Natural killer cell treated with Interleukin-12 subunit alpha and Interleukin-12 subunit beta and Interleukin-15 and Interleukin-18, amount 100 ng/mL, for 72 hours (primary cell): ENCODE data around the gene CCIN. TPM values are rescaled to one million over a fixed set of nuclear protein-coding genes. Genes with fewer than 3 reads are reported as not detected.
A peak's percentile ranks its signal among the peaks of the same experiment; 100 is the strongest.
"Not testable (repeated sequence)": the region's sequence is repeated elsewhere in the genome, so short reads cannot be mapped to it uniquely, and the experiment has no call there.

ENCODE experiments used
- ATAC-seq, 2 donors: fragments of 150-1000 bp; cut with Tn5 transposase in 1 of 2; sonication (Bioruptor Pico), chemical (Tn5 transposase) in 1 of 2; 2 replicates each; pipeline ENCODE4 v1.10.0; 2021
- DNase-seq: peaks from one replicate; pipeline ENCODE4 v3.0.0; 2022; ENCODE audit warnings: low spot score
- H3K27ac Mint-ChIP-seq, 2 donors: 1 replicate in 1 of 2; 2 replicates in 1 of 2; pipeline ENCODE4 v1.8.0; 2022; ENCODE audit warnings: mixed read lengths in 2 of 2, mild to moderate bottlenecking in 1 of 2, moderate library complexity in 1 of 2
- H3K27me3 Mint-ChIP-seq, 2 donors: 1 replicate in 1 of 2; 2 replicates in 1 of 2; pipeline ENCODE4 v1.8.0; 2022; ENCODE audit warnings: mixed read lengths in 2 of 2
- H3K36me3 Mint-ChIP-seq: one replicate; pipeline ENCODE4 v1.8.0; 2022; ENCODE audit warnings: mixed read lengths
- H3K4me1 Mint-ChIP-seq, 2 donors: 1 replicate in 1 of 2; 2 replicates in 1 of 2; pipeline ENCODE4 v1.8.0; 2022; ENCODE audit warnings: low read depth in 2 of 2, mixed read lengths in 2 of 2, mild to moderate bottlenecking in 1 of 2
- H3K4me3 Mint-ChIP-seq: one replicate; pipeline ENCODE4 v1.8.0; 2022; ENCODE audit warnings: mixed read lengths
- H3K9me3 Mint-ChIP-seq: 2 replicates; pipeline ENCODE4 v1.8.0; 2022; ENCODE audit warnings: mixed read lengths
- total RNA-seq, 2 donors: library from RNA; stranded (reverse); gene quantifications; one replicate each; pipeline ENCODE4 v1.2.3, GENCODE V29; 2022

CCIN gene
- total RNA-seq, 2 donors from 2014 or later, result 0.19 TPM; not detected in 1

DNA sequence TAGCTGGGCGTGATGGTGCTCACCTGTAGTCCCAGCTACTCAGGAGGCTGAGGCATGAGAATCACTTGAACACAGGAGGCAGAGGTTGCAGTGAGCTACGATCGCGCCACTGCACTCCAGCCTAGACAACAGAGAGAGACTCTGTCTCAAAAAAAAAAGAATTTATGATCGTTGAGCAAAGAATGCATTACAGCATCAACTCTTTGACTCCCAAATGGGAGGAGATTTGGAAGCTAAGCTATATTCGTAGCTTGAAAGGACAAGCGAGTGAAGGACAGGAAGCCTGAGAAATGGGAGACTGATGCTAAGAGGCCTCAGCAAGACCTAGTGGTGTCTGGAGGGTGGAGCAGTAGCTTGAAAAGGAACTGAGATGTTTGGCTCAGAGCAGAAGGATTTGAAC, 10.3 kb upstream of the CCIN start:
- DNase-seq (no peak), ATAC-seq (no peak)
- no peaks in the 10 kb centered on the region for H3K27me3 Mint-ChIP-seq
- no peaks in the 10 kb centered on the region for H3K9me3 Mint-ChIP-seq
- peaks cover 15 to 22% of the 10 kb centered on the region in 2 donors for H3K4me1 Mint-ChIP-seq
- H3K36me3 Mint-ChIP-seq, result peaks cover 6% of the 10 kb centered on the region
- H3K27ac Mint-ChIP-seq, result peak overlapping the region in 1 of 2 donors; percentile 28
- no peak overlapping the region for H3K4me3 Mint-ChIP-seq

DNA sequence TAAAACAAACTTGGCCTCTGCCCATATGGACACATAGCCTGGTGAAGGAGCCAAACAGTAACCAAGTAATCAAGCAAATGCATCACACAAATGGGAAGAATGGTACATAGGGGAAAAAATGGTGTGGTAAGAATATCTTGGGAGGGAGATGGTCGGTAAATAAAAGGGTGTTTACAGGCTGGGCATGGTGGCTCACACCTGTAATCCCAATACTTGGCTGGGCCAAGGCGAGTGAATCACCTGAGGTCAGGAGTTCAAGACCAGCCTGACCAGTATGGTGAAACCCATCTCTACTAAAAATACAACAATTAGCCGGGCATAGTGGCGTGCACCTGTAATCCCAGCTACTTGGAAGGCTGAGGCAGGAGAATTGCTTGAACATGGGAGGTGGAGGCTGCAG, 9.7 kb upstream of the CCIN start:
- H3K36me3 Mint-ChIP-seq, DNase-seq, H3K27ac Mint-ChIP-seq, H3K27me3 Mint-ChIP-seq, ATAC-seq, H3K4me3 Mint-ChIP-seq, H3K9me3 Mint-ChIP-seq: not testable (repeated sequence)
- peaks cover 11 to 16% of the 10 kb centered on the region in 2 donors for H3K4me1 Mint-ChIP-seq

DNA sequence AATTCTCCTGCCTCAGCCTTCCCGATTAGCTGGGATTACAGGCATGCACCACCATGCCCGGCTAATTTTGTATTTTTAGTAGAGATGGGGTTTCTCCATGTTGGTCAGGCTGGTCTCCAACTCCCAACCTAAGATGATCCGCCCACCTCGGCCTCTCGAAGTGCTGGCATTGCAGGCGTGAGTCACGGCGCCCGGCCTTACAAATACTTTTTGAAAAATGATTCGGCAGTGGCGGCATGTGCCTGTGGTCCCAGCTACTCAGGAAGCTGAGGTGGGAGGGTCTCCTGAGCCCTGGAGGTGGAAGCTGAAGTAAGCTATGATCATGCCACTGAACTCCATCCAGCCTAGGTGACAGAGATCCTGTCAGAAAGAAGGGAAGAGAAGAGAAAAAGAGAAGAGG, 9.1 kb upstream of the CCIN start:
- not testable (repeated sequence) for H3K36me3 Mint-ChIP-seq, H3K27ac Mint-ChIP-seq, H3K9me3 Mint-ChIP-seq, ATAC-seq, DNase-seq, H3K27me3 Mint-ChIP-seq, H3K4me3 Mint-ChIP-seq
- H3K4me1 Mint-ChIP-seq, result peaks cover 11 to 13% of the 10 kb centered on the region in 2 donors

DNA sequence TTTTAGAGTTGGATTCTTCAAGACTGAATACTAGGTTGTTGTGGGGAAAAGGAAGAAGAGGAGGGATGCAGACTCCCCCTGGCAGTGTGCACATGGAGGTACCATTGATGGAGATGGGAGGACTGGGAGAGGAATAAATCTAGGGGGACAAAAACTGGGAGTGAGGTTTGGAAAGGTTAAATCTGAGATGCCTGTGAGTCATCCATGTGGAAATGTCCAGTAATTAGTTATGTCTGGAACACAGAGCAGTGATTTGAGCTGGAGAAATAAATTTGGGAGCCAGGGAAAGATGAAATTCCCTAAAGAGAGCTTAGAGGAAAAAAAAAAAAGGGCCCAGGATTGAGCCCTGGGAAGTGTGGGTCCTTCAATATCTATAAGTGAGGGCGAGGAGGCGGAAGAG, 8.0 kb upstream of the CCIN start:
- H3K27ac Mint-ChIP-seq, result peak overlapping the region in 1 of 2 donors; percentile 2
- DNase-seq (no peak), ATAC-seq (no peak)
- no peaks in the 10 kb centered on the region for H3K27me3 Mint-ChIP-seq
- H3K4me1 Mint-ChIP-seq, result peaks cover 11 to 13% of the 10 kb centered on the region in 2 donors
- no peak overlapping the region for H3K4me3 Mint-ChIP-seq
- H3K36me3 Mint-ChIP-seq, result no peaks in the 10 kb centered on the region
- no peaks in the 10 kb centered on the region for H3K9me3 Mint-ChIP-seq

DNA sequence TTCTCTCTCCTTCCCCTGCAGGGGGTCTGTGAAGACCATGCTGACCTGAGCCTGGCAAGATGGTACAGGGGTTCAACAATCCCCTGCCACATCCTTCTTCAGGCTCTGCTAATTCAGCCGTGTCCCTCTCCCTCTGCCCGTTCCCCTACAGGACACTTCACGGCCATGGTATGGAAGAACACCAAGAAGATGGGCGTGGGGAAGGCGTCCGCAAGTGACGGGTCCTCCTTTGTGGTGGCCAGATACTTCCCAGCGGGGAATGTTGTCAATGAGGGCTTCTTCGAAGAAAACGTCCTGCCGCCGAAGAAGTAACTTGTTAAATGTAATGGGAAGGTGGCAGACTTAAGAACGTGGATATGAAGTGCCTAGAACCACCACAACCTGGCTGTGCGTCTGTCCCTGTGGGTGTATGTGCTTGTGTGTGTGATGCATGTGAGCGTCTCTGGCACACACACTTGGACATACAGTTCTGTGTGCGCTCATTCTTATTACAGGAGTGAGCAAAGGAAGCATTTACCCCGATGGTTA, 6.9 kb upstream of the CCIN start:
- DNase-seq, result no peak
- H3K4me3 Mint-ChIP-seq, result no peak overlapping the region
- H3K27ac Mint-ChIP-seq, result no peak overlapping the region
- no peaks in the 10 kb centered on the region for H3K9me3 Mint-ChIP-seq
- no peaks in the 10 kb centered on the region for H3K36me3 Mint-ChIP-seq
- H3K27me3 Mint-ChIP-seq, result no peaks in the 10 kb centered on the region
- ATAC-seq, result no peak
- H3K4me1 Mint-ChIP-seq, result peaks cover 13 to 15% of the 10 kb centered on the region in 2 donors

DNA sequence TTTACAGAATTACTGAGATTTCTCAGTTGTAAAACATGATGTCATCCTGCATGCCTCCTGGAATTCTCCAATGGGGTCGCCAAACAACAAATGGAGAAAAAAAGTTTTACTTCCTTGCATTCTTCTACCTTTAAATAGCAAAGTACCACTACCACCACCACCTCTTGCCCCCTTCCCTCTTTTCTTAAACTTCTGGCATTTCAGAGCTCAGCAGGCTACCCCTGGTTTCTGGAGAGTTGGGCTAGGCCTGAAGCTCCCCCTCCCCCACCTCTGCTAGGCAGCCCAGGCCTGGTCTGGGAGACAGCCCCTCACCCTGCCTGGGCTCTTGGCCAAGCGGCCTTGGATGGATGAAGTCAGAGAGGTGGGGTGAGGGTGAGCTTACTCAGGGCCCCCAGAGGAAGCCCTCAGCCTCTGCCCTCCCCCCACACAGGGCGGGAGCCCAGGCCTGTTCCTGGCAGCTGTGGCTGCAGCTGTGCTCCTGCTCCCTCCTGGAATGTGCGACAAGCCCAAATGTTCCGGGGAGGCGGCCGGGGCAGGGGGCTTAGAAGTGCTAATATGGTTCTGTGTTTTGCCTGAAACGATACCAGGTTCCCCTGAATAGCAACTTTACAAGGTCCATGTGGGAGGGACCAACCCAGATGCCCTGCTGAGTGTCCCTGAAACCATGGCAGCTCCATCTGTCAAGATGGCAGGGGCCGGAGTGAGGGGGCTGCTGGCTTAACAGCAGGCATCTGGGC, 6.0 kb upstream of the CCIN start:
- no peak for ATAC-seq
- Mint-ChIP-seq H3K27me3 (no peaks in the 10 kb centered on the region), H3K4me1 (peaks cover 13 to 15% of the 10 kb centered on the region in 2 donors), H3K4me3 (no peak overlapping the region), H3K9me3 (no peaks in the 10 kb centered on the region), H3K27ac (no peak overlapping the region), H3K36me3 (no peaks in the 10 kb centered on the region)
- no peak for DNase-seq

DNA sequence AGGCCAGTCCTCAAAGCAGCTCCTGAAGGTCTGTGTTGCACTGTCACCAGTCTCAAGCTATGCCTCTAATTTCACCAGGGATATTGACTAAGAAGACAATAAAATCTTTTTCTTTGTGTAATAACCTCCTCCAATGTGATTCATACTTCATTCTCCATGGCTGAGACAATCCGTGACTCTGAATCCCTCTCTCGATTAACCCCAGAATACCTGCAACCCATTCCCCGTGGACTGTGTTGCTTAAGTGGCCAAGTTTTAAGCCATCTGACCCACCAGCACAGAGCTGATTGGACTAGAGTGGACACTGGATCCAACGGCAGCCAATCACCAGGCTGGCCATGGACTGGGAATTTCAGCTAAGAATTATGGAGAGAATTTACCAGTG, 5.4 kb upstream of the CCIN start:
- Mint-ChIP-seq H3K27ac (no peak overlapping the region), H3K4me3 (no peak overlapping the region), H3K9me3 (no peaks in the 10 kb centered on the region), H3K4me1 (peaks cover 12 to 13% of the 10 kb centered on the region in 2 donors), H3K36me3 (no peaks in the 10 kb centered on the region), H3K27me3 (no peaks in the 10 kb centered on the region)
- no peak for DNase-seq
- ATAC-seq, result no peak

DNA sequence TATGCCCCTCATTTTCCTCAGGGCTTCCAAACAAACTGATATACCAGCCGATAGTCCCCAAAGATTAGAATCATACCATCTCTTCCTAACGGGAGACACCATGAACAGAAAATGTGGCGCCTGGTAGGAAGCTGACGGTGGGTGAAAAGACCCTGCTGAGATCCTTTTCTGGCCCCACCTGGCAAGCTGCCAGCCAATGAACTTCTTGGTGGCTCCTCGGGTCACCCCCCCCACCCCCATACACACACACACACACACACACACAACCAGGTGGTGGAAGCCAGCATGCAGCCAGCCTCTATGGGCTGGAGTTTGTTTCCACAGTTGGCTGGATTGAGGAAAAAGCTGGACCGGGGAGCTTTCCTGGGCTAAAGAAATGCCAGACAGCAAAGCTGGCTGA, 4.8 kb upstream of the CCIN start:
- no peak overlapping the region for H3K4me3 Mint-ChIP-seq
- DNase-seq (no peak), ATAC-seq (no peak)
- no peaks in the 10 kb centered on the region for H3K36me3 Mint-ChIP-seq
- H3K4me1 Mint-ChIP-seq, result peaks cover 7 to 10% of the 10 kb centered on the region in 2 donors
- H3K27me3 Mint-ChIP-seq, result no peaks in the 10 kb centered on the region
- H3K27ac Mint-ChIP-seq, result no peak overlapping the region
- H3K9me3 Mint-ChIP-seq, result no peaks in the 10 kb centered on the region

DNA sequence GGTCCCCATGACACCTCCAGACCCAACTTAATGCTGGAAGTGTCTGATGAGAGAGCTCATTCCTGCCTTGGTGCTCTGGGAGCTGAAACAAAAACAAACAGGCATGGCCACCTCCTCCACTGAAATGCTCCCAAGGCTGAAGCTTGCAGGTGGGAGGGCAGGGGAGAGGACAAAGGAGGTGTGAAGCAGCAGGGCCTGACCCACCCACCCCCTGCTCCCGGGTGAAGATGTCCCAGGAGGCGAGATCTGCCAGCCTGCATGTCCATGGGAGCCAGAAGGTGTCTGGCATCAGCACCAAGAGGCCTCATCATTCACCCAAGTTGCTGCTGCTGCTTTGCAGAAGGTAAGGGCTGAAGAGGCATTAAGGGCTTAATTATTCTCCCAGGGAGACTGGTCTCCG, 4.2 kb upstream of the CCIN start:
- H3K27ac Mint-ChIP-seq, result no peak overlapping the region
- peaks cover 0 to 4% of the 10 kb centered on the region in 2 donors for H3K27me3 Mint-ChIP-seq
- H3K36me3 Mint-ChIP-seq, result no peaks in the 10 kb centered on the region
- no peaks in the 10 kb centered on the region for H3K9me3 Mint-ChIP-seq
- peaks cover 6 to 9% of the 10 kb centered on the region in 2 donors for H3K4me1 Mint-ChIP-seq
- H3K4me3 Mint-ChIP-seq, result peak overlapping the region; percentile 42
- no peak for ATAC-seq
- DNase-seq, result no peak

DNA sequence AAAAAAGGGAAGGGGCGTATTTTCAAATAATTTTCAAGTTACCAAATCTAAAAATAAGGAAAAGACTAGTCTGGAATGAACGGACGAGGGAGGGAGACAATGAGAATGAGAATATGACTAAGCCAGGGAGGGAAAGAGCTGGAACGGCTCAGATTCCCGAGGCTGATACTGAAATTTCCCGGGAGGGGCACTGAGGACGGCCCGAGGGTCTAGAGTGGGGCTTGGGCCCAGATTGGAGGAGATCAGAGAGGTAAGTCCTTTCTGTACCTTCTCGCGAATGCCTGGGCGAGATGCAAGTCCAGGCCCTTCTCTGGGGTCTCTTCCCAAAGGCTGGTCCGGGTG, 3.4 kb upstream of the CCIN start:
- H3K9me3 Mint-ChIP-seq, result no peaks in the 10 kb centered on the region
- H3K36me3 Mint-ChIP-seq, result no peaks in the 10 kb centered on the region
- peaks cover 5 to 6% of the 10 kb centered on the region in 2 donors for H3K4me1 Mint-ChIP-seq
- H3K4me3 Mint-ChIP-seq, result peak overlapping the region; percentile 42
- H3K27ac Mint-ChIP-seq, result peak overlapping the region in 1 of 2 donors; percentile 33
- ATAC-seq (no peak), DNase-seq (no peak)
- H3K27me3 Mint-ChIP-seq, result peaks cover 0 to 4% of the 10 kb centered on the region in 2 donors

DNA sequence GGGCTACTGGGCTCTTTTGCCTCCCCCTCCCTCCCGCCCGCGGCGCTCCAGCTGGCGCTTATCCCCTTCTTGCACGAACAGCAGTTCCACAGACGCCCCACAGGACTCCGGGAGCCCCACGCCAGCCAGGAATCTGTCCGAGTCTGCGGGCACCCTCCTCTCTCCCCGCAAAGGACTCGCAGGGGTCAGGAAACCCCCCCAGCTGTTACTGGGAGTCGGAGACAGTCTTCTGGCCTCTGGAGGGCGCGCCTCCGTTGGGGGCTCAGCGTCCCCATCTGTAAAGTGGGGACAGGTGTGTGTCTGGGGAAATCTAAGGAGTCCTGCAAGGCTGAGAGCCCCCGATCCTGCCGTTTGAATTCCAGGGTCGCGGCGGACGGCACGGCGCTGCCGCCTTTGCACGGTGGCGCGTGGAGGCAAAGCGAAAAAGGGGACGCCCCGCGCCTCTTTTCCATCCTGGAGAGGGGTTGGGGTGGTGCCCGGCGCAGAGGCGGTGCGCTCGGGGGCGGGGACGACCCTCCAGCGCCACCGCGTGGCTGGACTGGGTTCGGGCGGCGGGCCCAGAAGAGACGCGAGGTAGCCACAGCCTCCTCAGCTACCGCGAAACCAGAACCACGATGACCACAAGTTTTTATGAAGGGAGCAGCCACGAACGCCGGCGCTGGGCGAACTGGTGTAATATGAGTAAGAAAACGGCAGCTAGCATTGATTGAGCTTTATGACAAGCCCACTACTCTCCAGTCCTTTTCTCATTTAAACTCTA, 2.8 kb upstream of the CCIN start:
- Mint-ChIP-seq H3K4me3 (peak overlapping the region; percentile 66), H3K27ac (no peak overlapping the region), H3K9me3 (no peaks in the 10 kb centered on the region), H3K27me3 (peaks cover 0 to 4% of the 10 kb centered on the region in 2 donors), H3K36me3 (no peaks in the 10 kb centered on the region), H3K4me1 (peaks cover under 1 to 5% of the 10 kb centered on the region in 2 donors)
- peak; percentile 89 for DNase-seq
- peak; percentile 97 to 99 for ATAC-seq

DNA sequence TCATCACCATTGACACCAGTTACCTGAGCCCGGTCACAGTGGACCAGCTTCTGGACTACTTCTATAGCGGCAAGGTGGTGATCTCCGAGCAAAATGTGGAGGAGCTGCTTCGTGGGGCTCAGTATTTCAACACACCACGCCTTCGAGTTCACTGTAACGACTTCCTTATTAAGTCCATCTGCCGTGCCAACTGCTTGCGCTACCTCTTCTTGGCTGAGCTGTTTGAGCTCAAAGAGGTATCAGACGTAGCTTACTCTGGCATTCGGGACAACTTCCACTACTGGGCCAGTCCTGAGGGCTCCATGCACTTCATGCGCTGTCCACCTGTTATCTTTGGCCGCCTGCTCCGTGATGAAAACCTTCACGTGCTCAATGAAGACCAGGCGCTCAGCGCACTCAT, 520 bp downstream of the CCIN start:
- ATAC-seq (no peak), DNase-seq (no peak)
- H3K4me3 Mint-ChIP-seq, result no peak overlapping the region
- H3K4me1 Mint-ChIP-seq, result peaks cover 0 to 5% of the 10 kb centered on the region in 2 donors
- H3K9me3 Mint-ChIP-seq, result no peaks in the 10 kb centered on the region
- no peak overlapping the region for H3K27ac Mint-ChIP-seq
- H3K36me3 Mint-ChIP-seq, result no peaks in the 10 kb centered on the region
- peaks cover 0 to 6% of the 10 kb centered on the region in 2 donors for H3K27me3 Mint-ChIP-seq

DNA sequence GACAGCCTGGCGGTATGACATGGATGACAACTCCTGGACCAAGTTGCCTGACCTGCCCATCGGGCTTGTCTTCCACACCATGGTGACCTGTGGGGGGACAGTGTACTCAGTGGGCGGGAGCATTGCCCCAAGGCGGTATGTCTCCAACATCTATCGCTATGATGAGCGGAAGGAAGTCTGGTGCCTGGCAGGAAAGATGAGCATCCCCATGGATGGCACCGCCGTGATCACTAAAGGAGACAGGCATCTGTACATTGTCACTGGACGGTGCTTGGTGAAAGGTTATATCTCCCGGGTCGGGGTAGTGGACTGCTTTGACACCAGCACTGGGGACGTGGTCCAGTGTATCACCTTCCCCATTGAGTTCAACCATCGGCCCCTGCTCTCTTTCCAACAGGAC, 1.3 kb downstream of the CCIN start:
- H3K27me3 Mint-ChIP-seq, result peaks cover 0 to 6% of the 10 kb centered on the region in 2 donors
- ATAC-seq (no peak), DNase-seq (no peak)
- H3K4me1 Mint-ChIP-seq, result peaks cover 0 to 5% of the 10 kb centered on the region in 2 donors
- H3K36me3 Mint-ChIP-seq, result no peaks in the 10 kb centered on the region
- no peak overlapping the region for H3K4me3 Mint-ChIP-seq
- H3K27ac Mint-ChIP-seq, result no peak overlapping the region
- H3K9me3 Mint-ChIP-seq, result no peaks in the 10 kb centered on the region

DNA sequence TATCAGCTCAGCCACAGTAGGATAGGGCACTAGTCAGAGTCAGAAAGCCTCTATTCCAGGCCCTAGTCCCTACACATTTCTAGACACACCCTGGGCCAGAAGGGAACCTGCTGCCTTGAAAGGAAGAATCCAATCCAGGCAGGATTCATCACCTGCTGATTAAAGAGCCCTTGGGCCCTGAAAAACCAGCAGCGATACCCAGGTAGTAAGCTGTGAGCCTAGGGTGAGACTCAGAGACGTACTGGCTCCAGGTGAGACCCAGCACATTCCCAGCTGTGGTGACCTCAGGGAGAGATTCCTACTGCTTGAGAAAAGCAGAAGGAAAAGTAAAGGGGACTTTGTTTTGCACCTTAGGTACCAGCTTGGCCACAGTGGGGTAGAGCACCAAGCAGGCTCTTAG, 4.7 kb downstream of the CCIN start:
- DNase-seq, result no peak
- H3K4me1 Mint-ChIP-seq, result no peaks in the 10 kb centered on the region
- no peaks in the 10 kb centered on the region for H3K36me3 Mint-ChIP-seq
- no peak for ATAC-seq
- no peak overlapping the region for H3K27ac Mint-ChIP-seq
- no peak overlapping the region for H3K4me3 Mint-ChIP-seq
- peaks cover 5 to 6% of the 10 kb centered on the region in 2 donors for H3K27me3 Mint-ChIP-seq
- H3K9me3 Mint-ChIP-seq, result no peaks in the 10 kb centered on the region
